ENCODE data around the gene CREB3L2. TPM values are rescaled to one million over a fixed set of nuclear protein-coding genes. Genes with fewer than 3 reads are reported as not detected.

CREB3L2 gene
- total RNA-seq, 1 donor: 28.6 TPM

GRCh38 chr7:137952426-137952805, 49.5 kb downstream of the CREB3L2 start:
- Histone ChIP-seq H3K27ac (ENCODE audit: low read depth, low read length) (peak overlapping the region; percentile 93), H3K4me2 (ENCODE audit: insufficient read depth, low read length) (no peak overlapping the region), H2AFZ (ENCODE audit: low read length) (no peak overlapping the region), H3K36me3 (ENCODE audit: insufficient read depth, low read length) (peaks cover 41% of the 10 kb centered on the region), H3K4me3 (ENCODE audit: insufficient read depth, low read length) (no peak overlapping the region), H3K79me2 (ENCODE audit: insufficient read depth, low read length) (peaks cover 100% of the 10 kb centered on the region), H3K4me1 (ENCODE audit: insufficient read depth, low read length) (peaks cover 33% of the 10 kb centered on the region), H3K27me3 (ENCODE audit: insufficient read depth, low read length) (no peaks in the 10 kb centered on the region), H3K9me3 (ENCODE audit: low read depth, low read length) (no peaks in the 10 kb centered on the region), H4K20me1 (ENCODE audit: insufficient read depth, low read length) (peaks cover 7% of the 10 kb centered on the region)
- no peak for TF ChIP-seq CTCF (IDR thresholded peaks at IDR 0.05; ENCODE audit: extremely low read depth, low read depth, low read length)
- no peak for DNase-seq (ENCODE audit: insufficient read length, low spot score, missing footprints)

- Histone ChIP-seq H3K27me3 (ENCODE audit: insufficient read depth, low read length) (no peaks in the 10 kb centered on the region), H3K4me3 (ENCODE audit: insufficient read depth, low read length) (no peak overlapping the region), H3K4me1 (ENCODE audit: insufficient read depth, low read length) (peaks cover 33% of the 10 kb centered on the region), H2AFZ (ENCODE audit: low read length) (no peak overlapping the region), H3K9me3 (ENCODE audit: low read depth, low read length) (no peaks in the 10 kb centered on the region), H3K4me2 (ENCODE audit: insufficient read depth, low read length) (no peak overlapping the region), H3K27ac (ENCODE audit: low read depth, low read length) (peak overlapping the region; percentile 93), H3K79me2 (ENCODE audit: insufficient read depth, low read length) (peaks cover 100% of the 10 kb centered on the region), H4K20me1 (ENCODE audit: insufficient read depth, low read length) (peaks cover 7% of the 10 kb centered on the region), H3K36me3 (ENCODE audit: insufficient read depth, low read length) (peaks cover 37% of the 10 kb centered on the region)
- no peak for DNase-seq (ENCODE audit: insufficient read length, low spot score, missing footprints)
- TF ChIP-seq CTCF (IDR thresholded peaks at IDR 0.05; ENCODE audit: extremely low read depth, low read depth, low read length): no peak
Observed at GRCh38 chr7:137951700-137952425, 50.0 kb downstream of the CREB3L2 start.

- H3K79me2 ChIP-seq (ENCODE audit: insufficient read depth, low read length): peaks cover 96% of the 10 kb centered on the region
- peak overlapping the region; percentile 2 for H3K27ac ChIP-seq (ENCODE audit: low read depth, low read length)
- no peak for TF ChIP-seq CTCF (IDR thresholded peaks at IDR 0.05; ENCODE audit: extremely low read depth, low read depth, low read length)
- H3K36me3 ChIP-seq (ENCODE audit: insufficient read depth, low read length): peaks cover 28% of the 10 kb centered on the region
- H4K20me1 ChIP-seq (ENCODE audit: insufficient read depth, low read length): peaks cover 7% of the 10 kb centered on the region
- H3K4me1 ChIP-seq (ENCODE audit: insufficient read depth, low read length): peaks cover 33% of the 10 kb centered on the region
- H3K27me3 ChIP-seq (ENCODE audit: insufficient read depth, low read length): no peaks in the 10 kb centered on the region
- H3K9me3 ChIP-seq (ENCODE audit: low read depth, low read length): no peaks in the 10 kb centered on the region
- H3K4me2 ChIP-seq (ENCODE audit: insufficient read depth, low read length): no peak overlapping the region
- no peak for DNase-seq (ENCODE audit: insufficient read length, low spot score, missing footprints)
- no peak overlapping the region for H3K4me3 ChIP-seq (ENCODE audit: insufficient read depth, low read length)
- no peak overlapping the region for H2AFZ ChIP-seq (ENCODE audit: low read length)
Observed at GRCh38 chr7:137950967-137951366, 50.9 kb downstream of the CREB3L2 start.

- H4K20me1 ChIP-seq (ENCODE audit: insufficient read depth, low read length): peaks cover 10% of the 10 kb centered on the region
- H3K9me3 ChIP-seq (ENCODE audit: low read depth, low read length): no peaks in the 10 kb centered on the region
Observed at GRCh38 chr7:137950263-137950621, 51.6 kb downstream of the CREB3L2 start.

More at GRCh38 chr7:137950263-137950621, 51.6 kb downstream of the CREB3L2 start:
- H3K27ac ChIP-seq (ENCODE audit: low read depth, low read length): peak overlapping the region; percentile 4
- H3K36me3 ChIP-seq (ENCODE audit: insufficient read depth, low read length): peaks cover 25% of the 10 kb centered on the region
- no peaks in the 10 kb centered on the region for H3K27me3 ChIP-seq (ENCODE audit: insufficient read depth, low read length)
- H2AFZ ChIP-seq (ENCODE audit: low read length): no peak overlapping the region
- no peak overlapping the region for H3K4me2 ChIP-seq (ENCODE audit: insufficient read depth, low read length)
- DNase-seq (ENCODE audit: insufficient read length, low spot score, missing footprints): no peak
- no peak overlapping the region for H3K4me3 ChIP-seq (ENCODE audit: insufficient read depth, low read length)
- TF ChIP-seq CTCF (IDR thresholded peaks at IDR 0.05; ENCODE audit: extremely low read depth, low read depth, low read length): no peak
- peaks cover 96% of the 10 kb centered on the region for H3K79me2 ChIP-seq (ENCODE audit: insufficient read depth, low read length)
- peaks cover 33% of the 10 kb centered on the region for H3K4me1 ChIP-seq (ENCODE audit: insufficient read depth, low read length)
